ENCODE data around the gene GRID2IP.

The GRID2IP gene

DNA sequence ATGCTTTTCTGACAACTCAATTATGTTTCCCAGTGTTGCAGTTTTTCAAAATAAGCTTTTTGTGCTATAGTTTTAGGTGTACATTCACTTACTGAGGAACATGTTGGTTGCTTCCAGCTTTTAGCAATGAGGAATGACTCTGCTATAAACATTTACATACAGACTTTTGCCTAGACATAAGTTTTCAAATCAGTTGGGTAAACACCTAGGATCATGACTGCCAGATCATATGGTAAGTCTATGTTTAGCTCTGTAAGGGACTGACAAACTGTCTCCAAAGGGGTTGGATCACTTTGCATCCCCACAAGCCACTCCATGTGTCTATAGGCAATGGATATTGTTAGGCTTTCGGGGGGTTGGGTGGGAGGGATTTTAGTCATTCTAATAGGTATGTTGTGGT lies 10.8 kb upstream of the GRID2IP start:
- DNase-seq = no peak

DNA sequence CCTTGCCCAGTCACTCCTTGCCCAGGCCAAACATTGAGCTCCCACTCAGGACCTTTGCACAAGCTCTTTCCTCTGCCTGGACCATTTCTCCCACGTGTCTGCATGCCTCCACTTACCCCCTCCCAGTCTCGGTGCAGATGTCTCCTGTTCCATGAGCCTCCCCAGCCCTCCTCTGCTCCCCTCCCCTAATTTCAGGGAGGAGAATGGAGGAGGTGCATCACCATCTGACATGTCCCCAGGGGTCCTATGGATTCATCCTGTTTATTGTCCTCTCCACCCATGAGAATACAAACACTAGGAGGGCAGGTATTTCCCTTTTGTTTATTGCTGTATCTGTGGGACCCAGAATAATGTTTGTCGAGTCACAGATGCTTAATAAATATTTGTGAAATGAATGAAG lies 8.6 kb upstream of the GRID2IP start:
- no peak for DNase-seq

DNA sequence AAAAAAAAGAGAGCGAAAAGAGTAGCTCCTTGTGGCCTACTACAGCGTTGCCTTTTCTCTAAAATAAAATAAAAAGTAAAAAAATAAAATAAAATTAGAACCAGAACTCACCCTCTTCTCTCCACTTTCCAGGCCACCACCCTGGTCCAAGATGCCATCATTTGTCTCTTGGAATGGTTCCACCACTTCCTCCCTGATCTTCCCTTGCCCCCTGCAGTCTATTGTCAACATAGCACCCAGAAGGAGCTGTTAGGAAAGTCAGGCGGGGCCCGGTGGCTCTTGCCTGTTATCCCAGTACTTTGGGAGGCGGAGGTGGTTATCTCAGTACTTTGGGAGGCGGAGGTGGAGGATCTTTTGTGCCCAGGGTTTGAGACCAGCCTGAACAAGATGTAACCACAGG lies 7.6 kb upstream of the GRID2IP start:
- DNase-seq = no peak

DNA sequence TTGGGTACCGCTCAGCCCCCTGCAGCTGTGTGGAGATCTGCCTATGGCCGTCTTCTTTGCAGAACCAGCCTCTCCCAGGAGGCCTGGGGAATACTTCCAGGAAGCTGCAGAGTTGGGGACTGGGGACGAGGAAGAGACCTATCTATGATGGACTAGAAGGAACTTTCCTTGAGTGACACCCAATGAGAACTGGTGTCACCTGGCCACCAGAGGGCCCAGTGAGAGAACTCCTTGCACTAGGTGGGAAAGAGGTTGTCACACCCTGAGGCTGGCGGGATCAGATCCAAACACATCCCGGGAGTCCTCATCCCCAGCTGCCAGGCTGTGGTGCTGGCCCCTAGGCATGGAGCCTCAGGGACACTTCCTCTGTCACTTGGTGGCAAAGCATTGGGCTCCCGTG lies 4.9 kb upstream of the GRID2IP start:
- no peak for DNase-seq

DNA sequence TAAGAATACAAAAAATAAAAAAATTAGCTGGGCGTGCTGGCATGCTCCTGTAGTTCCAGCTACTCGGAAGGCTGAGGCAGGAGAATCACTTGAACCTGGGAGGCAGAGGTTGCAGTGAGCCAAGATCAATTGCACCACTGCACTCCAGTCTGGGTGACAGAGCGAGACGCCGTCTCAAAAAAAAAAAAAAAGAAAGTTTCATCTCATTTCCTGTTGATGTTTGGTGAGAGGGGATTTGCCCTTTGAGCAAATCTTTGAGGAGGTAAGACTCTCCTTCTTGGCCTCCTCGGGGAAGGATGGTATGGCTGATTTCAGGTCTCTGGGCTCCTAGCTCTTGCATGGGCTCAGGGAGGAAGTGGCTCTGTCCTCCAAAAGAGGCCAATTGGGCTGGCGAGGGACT lies 3.6 kb upstream of the GRID2IP start:
- DNase-seq = peak in 1 of 5 experiments; percentile 22

DNA sequence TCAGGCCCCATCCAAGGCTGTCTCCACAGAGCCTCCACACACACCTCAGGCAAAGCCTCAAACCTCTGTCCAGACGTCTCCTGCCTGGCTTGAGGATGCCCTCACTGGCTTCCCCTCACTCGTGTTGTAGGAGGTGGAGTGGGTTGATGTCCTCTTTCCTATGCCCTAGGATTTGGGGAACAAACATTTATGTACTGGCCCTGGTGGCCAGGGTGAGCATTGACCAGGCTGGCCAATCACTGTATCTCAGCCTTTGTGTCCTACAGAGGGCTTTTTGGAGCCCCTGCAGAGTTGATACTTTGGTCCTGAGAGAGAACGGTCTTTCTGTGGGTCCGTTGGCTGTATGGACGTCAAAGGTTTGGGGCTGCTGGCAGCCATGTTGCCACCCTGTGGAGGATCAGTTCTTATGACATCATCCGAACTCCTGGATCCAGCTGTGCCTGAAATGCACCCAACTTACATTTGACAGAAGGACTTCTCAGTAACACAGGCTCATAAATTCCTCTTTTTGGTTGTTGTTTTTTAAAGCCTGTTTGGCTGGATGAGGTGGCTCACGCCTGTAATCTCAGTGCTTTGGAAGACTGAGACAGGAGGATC lies 2.3 kb upstream of the GRID2IP start:
- no peak for DNase-seq

DNA sequence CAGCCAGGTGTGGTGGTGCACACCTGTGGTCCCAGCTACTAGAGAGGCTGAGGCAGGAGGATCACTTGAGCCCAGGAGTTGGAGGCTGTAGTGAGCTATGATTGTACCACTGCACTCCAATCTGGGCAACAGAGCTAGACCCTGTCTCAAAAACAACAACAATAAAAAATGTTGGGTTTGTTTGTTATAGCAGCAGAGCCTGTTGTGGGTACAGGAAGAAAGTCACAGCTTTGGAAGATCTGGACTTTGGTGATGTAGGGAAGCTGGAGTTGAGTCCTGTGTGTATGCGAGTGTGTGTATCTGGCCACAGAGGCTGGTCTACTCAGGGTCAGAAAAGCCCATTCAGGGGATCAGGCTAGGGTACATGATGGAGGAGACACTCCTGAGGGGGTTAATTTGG lies 3.9 kb downstream of the GRID2IP start:
- no peak for DNase-seq

DNA sequence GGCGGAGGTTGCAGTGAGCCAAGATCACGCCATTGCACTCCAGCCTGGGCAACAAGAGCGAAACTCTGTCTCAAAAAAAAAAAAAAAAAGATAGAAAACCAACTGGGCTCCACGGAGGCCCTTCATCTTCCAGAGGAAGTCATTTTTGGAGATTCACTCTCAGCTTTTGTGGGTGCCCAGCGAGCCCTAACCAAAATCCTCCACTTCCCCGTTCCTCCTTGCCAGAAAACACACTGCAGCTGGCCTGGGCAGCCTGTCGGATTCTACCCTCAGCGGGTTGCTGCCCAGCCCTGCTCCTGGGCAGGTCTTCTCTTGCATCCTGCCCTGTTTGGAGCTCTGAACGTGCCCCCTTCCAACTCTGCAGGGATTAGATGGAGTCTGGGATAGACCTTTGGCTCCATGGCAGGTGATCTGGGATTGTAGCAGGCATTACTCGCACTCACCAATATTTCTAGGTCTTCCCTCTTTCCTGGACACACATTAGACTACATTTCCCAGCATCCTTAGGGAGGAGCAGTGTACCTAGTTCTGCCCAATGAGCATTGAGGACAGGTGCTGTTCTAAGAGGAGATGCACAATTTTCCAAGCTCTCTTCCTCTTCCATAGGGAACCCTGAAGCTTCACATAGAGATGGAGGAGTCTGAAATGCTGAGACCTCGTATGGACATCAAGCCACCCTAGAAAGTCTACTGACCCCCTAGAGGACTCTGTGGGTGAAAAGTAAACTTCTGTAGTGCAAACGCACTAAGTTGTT lies 4.6 kb downstream of the GRID2IP start:
- no peak for DNase-seq

DNA sequence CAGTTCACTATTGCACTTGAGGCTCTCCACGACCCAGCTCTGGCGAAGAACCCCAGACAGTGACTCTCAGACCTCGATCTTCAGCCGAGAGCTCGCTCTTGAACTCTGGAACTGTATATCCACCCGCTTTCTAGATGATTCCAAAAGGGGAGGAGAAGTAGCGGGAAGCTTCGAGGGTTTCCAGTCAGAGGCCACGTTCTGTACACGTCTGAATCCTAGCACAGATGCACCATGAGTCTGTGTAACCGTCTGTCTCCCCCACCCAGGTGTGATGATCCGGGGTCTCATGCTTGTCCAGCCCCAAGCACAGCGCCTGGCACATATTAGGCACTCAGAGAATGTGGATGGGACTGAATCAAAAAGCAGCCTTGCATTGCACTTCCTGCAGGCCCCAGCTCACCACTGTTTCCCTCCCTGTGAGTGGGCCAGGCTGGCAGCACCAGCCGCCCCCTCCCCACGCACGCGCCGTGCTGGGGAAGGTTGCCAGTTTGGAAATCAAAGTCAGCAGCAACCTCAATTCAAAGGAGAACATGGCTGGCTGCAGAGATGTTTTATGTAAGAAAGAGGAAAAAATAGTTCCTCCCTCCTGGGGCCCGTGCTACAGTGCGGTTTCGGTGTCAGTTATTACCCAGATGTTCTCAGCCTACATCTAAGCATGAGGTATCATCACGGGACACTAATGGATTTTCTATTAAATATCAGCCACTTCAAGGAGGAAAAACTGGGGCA lies 5.7 kb downstream of the GRID2IP start:
- DNase-seq = no peak

DNA sequence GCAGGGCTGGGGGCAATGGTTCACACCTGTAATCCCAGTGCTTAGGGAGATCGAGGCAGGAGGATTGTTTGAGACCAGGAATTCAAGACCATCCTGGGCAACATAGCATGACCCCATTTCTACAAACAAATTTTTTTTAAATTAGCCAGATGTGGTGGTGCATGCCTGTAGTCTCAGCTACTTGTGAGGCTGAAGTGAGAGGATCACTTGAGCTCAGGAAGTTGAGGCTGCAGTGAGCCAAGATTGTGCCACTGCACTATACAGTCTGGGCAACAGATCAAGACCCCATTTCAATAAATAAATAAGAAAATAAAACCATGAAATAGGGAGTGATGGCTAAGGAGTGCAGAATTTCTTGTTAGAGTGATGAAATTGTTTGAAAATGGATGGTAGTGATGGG lies 8.9 kb downstream of the GRID2IP start:
- no peak for DNase-seq

DNA sequence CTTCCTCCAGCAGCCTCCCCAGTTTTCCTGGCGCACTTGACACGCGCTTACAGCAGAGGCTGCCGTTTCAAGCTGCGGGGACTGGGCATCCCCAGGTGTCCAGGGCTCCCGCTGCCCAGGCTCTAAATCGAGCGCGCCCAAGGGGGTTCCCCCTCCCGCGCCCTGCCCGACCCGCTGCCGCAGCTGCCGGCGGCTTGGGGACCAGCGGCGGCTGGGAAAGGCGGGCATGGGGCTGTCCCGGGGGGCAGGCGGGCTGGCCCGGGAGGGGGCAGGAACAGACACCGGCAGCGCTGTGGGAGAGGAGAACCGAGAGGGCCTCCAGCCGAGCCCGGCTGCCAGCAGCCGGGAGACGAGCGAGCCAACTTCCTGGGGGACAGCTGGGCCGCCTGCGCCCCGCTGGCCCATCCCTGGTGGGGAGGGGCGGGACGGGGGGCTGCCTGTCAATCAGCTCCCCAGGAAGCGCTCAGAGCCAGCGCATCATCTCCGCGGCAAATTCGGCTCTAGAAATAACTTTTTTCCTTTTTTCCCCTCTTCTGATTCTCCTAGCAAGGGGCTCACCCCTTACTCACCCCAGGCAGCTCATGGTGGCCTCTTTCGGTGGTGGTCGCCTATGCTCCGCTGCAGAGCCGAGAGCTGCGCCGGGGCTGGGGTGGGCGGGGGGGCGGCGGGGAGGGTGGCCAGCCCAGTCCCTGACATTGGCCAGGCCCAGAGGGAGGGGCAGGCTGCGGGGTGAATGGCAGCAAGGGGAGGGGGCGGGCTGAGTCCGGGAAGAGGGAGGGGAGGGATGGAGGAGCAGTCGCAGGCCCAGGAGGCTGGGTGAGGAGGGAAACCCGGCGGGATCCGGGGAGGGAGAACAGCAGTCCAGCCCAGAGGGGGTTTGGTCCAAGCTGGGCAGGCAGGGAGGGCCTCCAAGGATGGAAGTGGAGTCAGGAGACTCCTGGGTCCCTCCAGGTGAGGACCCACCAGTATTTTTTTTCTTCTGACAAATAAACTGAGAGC lies 14.7 kb downstream of the GRID2IP start:
- no peak for DNase-seq

DNA sequence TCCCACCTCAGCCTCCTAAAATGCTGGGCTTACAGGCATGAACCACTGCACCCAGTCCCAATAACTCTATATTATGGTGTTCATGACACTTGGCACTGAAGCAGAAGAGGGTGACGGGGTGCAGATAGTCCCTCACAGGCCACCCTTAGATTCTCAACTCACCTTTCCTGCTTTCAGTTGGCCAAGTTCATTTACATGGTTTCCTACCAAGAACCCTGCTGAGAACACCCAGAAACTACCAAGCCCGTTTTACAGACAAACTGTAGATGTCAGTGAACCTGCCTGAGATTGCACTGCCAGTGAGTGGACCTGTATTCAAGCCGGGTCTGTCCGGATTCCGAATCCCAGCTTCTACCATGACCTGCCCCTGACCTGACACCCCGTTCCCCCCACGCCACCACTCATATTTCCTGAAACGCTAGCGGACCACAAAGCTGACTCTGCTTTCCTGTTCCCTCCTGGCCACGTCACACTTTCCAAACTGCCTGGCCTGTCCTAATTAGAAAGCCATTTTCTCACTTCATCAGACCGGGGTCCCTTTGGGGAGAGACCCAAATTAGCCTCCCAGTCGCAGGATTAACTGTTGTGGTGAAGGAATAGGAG lies 17.3 kb downstream of the GRID2IP start:
- DNase-seq = peak in 1 of 5 experiments; percentile 22

DNA sequence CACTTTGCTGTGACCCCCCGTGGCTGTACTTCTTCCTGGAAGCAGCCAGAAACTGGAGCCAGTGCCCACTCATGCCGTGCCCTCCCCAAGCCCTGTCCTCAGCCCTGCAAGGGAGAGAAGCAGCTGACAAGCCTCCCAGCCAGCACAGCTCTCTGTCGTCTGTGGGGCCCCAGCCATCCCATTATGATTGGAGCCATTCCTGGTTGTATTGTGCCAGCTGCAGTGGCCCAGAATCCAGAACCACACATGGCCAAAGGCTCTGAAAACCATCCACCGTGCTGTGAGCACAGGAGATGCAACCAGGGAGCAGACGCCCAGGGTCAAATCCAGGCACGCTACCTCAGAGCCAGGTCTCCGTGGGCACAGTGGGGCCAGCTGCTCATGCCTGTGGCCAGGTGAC lies 18.7 kb downstream of the GRID2IP start:
- DNase-seq = no peak

DNA sequence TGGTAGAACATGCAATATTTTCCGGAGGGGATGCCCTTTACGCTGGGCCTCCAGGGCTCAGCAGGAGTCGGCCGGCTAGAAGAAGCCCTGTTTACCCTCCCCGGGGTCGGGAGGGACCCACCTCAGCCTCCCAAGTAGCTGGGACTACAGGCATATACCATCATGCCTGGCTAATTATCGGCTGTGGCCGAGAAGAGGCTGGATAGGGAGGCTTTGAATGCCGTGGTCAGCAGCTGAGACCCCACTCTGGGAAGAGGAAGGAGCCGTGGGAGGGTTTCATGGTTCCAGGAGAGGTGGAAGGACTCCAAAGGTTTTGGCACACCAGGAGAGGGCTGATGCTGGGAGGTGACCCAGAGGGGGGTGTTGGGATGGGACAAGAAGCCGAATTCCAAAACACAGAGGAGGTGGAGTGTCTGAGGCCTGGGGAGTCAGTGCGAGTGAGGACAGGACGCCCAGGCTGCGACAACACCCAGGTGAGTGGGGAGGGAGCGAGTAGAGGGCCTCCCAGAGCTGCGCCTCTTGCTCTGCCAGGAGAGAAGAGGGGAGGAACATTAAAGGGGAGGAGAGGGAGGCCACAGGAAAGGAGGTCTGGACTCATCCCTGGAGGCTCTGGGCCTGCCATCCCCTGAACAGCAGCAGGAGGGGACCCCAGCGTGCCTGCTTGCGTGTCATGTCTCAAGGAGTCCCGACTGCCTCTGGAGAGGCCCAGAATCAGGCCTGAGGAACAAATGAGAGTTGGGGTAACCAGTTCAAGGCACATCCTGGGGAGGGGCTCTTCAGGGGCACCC lies 19.6 kb downstream of the GRID2IP start:
- DNase-seq = no peak

DNA sequence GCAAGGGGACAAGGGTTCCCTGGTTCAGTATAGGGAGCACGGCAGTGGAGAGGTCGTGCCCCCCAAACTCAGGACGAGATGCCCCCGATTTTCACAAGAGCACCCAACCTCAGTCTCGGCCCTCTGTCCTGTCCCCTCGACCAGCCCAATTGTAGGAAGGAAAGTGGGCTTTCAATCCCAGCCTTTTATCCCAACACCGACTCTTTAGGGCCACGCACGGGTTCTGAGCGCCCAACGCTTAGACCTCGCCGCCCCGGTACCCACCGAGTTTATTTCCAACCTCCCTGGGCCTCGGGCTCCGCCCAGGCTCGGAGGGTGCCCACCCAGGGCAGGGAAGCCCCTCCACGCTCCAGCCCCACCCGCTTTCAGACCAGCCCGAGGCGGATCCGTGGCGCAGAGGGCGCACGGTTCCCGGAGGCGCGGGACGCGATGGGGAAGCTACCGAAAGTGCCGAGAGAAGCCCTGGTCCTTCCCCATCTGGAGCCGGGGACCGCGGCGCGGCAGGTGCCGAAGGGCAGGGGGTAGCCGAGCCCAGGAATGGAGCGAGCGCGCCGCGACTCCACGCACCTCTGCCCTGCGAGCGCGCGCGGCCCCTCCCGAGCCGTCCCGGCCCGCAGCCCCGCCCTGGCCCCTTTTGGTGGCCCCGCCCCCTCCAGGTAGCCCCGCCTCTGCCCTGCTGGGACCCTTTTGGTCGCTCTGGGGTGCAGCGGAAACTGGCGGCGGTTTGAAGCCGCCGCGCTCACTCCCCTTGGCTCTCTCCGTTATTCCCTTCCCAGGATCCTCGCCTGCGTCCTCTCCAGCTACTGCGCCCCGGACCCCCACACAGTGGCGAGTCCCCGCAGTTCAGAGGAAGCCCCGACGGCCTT lies 20.4 kb downstream of the GRID2IP start:
- DNase-seq = peak in 3 of 5 experiments; percentile 25 to 44 (median 44)

DNA sequence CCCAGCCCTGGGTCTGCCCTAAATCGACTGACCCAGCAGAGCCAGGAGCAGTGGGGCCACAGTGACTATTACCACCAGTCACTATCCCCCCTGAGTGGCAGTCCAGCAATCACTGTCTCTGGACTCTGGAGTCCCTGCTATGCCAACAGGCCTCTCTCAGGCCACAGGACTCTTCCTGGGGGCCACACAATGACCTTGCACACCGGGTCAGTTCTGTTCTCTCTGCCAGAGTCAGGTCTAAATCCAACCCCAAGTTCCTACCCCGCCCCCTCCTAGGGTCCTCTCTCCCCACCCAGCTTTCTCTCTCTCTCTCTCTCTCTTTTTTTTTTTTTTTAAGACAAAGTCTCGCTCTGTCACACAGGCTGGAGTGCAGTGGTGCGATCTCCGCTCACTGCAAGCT lies 21.6 kb downstream of the GRID2IP start:
- no peak for DNase-seq

DNA sequence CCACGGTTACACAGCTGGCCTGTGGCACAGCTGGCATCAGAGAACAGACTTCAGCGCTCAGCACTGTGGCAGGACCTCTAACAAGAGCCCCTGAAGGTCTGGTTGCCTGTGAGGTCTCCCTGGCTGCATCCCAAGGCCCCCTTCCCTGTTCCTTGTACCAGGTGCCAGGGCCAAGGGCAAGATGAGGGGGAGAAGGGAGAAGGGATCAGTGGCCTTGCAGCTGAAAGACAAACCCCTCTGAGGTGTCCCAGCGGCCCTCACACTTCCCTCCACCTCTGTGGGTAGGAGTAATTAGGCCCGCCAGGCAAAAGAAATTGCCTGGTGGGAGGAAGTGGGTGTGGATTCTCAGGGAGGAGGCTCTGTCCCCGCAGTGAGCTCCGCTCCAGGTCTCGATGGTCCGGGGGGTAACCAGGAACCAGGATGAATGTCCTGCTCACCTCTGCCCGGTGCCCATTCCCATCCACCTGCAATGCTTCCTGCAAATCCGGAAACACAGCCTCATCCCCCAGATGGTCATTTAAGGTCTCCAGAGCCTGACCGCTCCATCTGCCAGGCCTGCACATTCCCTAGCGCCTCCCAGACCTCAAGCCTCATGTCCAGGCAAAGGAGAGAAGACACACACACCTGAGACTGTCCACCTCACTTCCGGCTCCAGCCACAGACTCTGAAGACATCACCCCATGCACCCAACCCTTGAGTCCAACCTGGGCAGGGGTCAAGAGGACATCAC lies 22.7 kb downstream of the GRID2IP start:
- DNase-seq = no peak

DNA sequence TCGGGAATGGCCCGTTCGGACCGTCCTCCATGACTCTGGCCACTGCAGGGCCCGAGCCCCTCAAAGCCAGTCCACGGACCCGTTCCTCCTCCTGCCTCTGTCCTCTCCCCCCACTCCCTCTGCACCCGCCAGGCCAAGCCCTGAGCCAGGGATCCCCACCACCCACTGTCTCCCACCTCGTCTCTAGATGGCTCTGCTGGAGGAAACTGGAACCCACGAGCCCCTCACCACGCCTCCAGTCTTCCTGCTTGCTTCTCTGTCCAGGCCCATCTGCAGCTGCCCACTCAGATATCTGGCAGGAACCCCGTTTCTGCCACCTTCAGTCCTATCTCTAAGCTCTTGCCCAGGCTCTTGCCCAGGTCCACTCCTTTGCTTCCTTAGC lies 24.3 kb downstream of the GRID2IP start:
- DNase-seq = no peak

DNA sequence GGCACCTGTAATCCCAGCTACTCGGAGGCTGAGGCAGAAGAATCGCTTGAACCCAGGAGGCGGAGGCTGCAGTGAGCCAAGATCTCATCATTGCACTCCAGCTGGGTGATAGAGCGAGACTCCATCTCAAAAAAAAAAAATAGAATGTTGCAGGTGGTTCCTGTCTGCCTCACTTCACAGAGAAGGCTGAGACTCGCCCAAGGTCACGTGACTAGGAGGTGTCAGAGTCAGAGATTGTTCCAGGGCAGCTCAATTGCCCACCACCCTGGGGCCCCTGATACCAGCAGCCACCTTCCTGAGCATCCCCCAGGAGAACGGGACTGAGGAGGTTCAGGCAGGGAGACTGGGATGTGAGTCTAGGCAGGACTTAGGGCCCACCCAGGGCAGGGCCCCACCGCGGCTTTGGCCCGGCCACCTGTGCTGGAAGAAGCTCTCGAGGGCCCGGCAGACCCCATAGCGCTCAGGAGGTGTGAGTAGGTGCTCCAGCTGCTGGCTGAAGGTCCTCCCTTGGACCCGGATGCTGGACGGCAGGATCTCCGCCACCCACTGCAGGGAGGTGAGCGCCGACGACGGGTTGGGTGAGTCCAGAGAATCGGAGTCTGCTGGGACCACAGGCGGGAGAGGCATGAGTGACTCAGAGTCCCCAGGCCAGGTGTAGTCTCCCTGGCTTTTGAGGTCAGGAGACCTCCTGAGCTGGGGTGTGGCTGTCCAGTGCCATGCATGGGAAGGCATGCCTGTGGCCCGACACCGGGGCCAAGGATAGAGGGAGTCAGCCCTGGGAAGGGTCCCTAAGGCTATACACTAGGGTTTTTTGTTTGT lies 30.9 kb downstream of the GRID2IP start:
- no peak for DNase-seq
